ENCODE measurements around the gene TRIM15. TPM values are rescaled to one million over a fixed set of nuclear protein-coding genes. Genes with fewer than 3 reads are reported as not detected.
A peak's percentile ranks its signal among the peaks of the same experiment; 100 is the strongest.
"Not testable (repeated sequence)": the region's sequence is repeated elsewhere in the genome, so short reads cannot be mapped to it uniquely, and the experiment has no call there.

TRIM15 gene
- total RNA-seq, 3 donors from 2014 or later (not counting 1 experiment from before 2014, with no cell fraction given) = not detected

- Histone ChIP-seq H3K9me3 (ENCODE audit: control insufficient read depth, insufficient read depth, low read length) (peaks cover 7% of the 10 kb centered on the region), H3K36me3 (ENCODE audit: control insufficient read depth, insufficient read depth, low read length) (no peaks in the 10 kb centered on the region), H3K4me1 (ENCODE audit: control insufficient read depth, insufficient read depth, low read length) (peaks cover 10% of the 10 kb centered on the region), H3K27ac (ENCODE audit: low read length) (no peak overlapping the region), H3K27me3 (ENCODE audit: control insufficient read depth, insufficient read depth, low read length) (no peaks in the 10 kb centered on the region), H3K4me3 (ENCODE audit: low read length) (no peak overlapping the region)
- Mint-ChIP-seq H3K4me1 (peaks cover 7 to 21% of the 10 kb centered on the region in 2 donors), H3K4me3 (no peak overlapping the region), H3K27ac (no peak overlapping the region), H3K27me3 (ENCODE audit: low read depth in 2 of 2) (no peaks in the 10 kb centered on the region), H3K9me3 (peaks cover 0 to 5% of the 10 kb centered on the region in 2 donors), H3K36me3 (peaks cover 10% of the 10 kb centered on the region)
- peak in 1 of 2 donors; percentile 81 for DNase-seq
- intact Hi-C loops (cut with micrococcal nuclease) = loop anchor here (1.0 kb wide), 1 partner anchor 178 kb away; no protein-coding TSS in a partner anchor
- WGBS (ENCODE audit: insufficient coverage) = 0% methylated on average over 1 of the region's 1 CpG
- TF ChIP-seq CTCF (IDR thresholded peaks at IDR 0.05) = peak; percentile 72
- ATAC-seq = peak; percentile 68 to 72 (median 68)
Observed at GRCh38 chr6:30219244-30219643, 55.9 kb downstream of the TRIM15 start.

GRCh38 chr6:30221395-30221794 lies 58.0 kb downstream of the TRIM15 start:
- H3K36me3 Mint-ChIP-seq = peaks cover 10% of the 10 kb centered on the region
- H3K27ac ChIP-seq (ENCODE audit: low read length); H3K4me1 Mint-ChIP-seq; H3K27me3 ChIP-seq (ENCODE audit: control insufficient read depth, insufficient read depth, low read length); H3K27ac Mint-ChIP-seq; H3K36me3 ChIP-seq (ENCODE audit: control insufficient read depth, insufficient read depth, low read length); H3K4me1 ChIP-seq (ENCODE audit: control insufficient read depth, insufficient read depth, low read length); H3K9me3 Mint-ChIP-seq; ATAC-seq; H3K9me3 ChIP-seq (ENCODE audit: control insufficient read depth, insufficient read depth, low read length); H3K4me3 ChIP-seq (ENCODE audit: low read length); DNase-seq; H3K27me3 Mint-ChIP-seq (ENCODE audit: low read depth in 2 of 2); H3K4me3 Mint-ChIP-seq; intact Hi-C loops (cut with micrococcal nuclease): not testable (repeated sequence)
- 83% methylated on average over 2 of the region's 6 CpGs for WGBS (ENCODE audit: insufficient coverage)

GRCh38 chr6:30221956-30222355 lies 58.6 kb downstream of the TRIM15 start:
- H3K27me3 ChIP-seq (ENCODE audit: control insufficient read depth, insufficient read depth, low read length); H3K9me3 ChIP-seq (ENCODE audit: control insufficient read depth, insufficient read depth, low read length); H3K36me3 ChIP-seq (ENCODE audit: control insufficient read depth, insufficient read depth, low read length); H3K4me3 ChIP-seq (ENCODE audit: low read length); ATAC-seq; intact Hi-C loops (cut with micrococcal nuclease); DNase-seq; H3K27me3 Mint-ChIP-seq (ENCODE audit: low read depth in 2 of 2); H3K4me1 Mint-ChIP-seq; H3K27ac Mint-ChIP-seq; H3K4me1 ChIP-seq (ENCODE audit: control insufficient read depth, insufficient read depth, low read length); H3K4me3 Mint-ChIP-seq; H3K9me3 Mint-ChIP-seq; H3K27ac ChIP-seq (ENCODE audit: low read length): not testable (repeated sequence)
- peaks cover 10% of the 10 kb centered on the region for H3K36me3 Mint-ChIP-seq
- WGBS (ENCODE audit: insufficient coverage) = 91% methylated on average over 23 of the region's 23 CpGs

Other genes with a start within 250 kb of the TRIM15 start
- 1,000 to 10,000 TPM; 2,088 to 2,855 (median 2,731) TPM for gene HLA-A, start 221.0 kb upstream of the TRIM15 start, total RNA-seq
- 10 to 100 TPM; 21.0 to 36.2 (median 28.5) TPM for gene POLR1H, start 102.3 kb upstream of the TRIM15 start, total RNA-seq
- 10 to 100 TPM; 52.9 to 75.3 (median 61.1) TPM for gene PPP1R11, start 96.3 kb upstream of the TRIM15 start, total RNA-seq
- gene RNF39, start 87.8 kb upstream of the TRIM15 start, total RNA-seq = not detected
- not detected for gene TRIM31, start 50.5 kb upstream of the TRIM15 start, total RNA-seq
- gene TRIM40, start 27.4 kb upstream of the TRIM15 start, total RNA-seq = under 1 TPM in 2 of 3 donors, not detected in 1; 0.26 to 0.30 TPM
- gene TRIM10, start 2.3 kb upstream of the TRIM15 start, total RNA-seq = not detected
- 10 to 100 TPM; 69.3 to 73.7 (median 71.6) TPM for gene TRIM26, start 49.9 kb downstream of the TRIM15 start, total RNA-seq
- gene TRIM39, start 163.4 kb downstream of the TRIM15 start, total RNA-seq = 10 to 100 TPM; 32.1 to 40.1 (median 38.5) TPM
- 10 to 100 TPM; 24.6 to 33.3 (median 31.4) TPM for gene RPP21, start 181.6 kb downstream of the TRIM15 start, total RNA-seq

Data from natural killer cell (primary cell).